GM12874 (cell line): ENCODE results near the gene MEIOB.

ENCODE experiments used
- CTCF ChIP-seq: IDR thresholded peaks from 2 replicates; pipeline ENCODE4 v1.5.1; 2011; ENCODE audit warnings: low read depth, mild to moderate bottlenecking, control low read depth, low read length, moderate library complexity; ENCODE audit not compliant: insufficient read depth

Gene MEIOB

GRCh38 chr16:1830213-1830612 lies 41.8 kb downstream of the MEIOB start:
- TF ChIP-seq CTCF, result no peak

DNA sequence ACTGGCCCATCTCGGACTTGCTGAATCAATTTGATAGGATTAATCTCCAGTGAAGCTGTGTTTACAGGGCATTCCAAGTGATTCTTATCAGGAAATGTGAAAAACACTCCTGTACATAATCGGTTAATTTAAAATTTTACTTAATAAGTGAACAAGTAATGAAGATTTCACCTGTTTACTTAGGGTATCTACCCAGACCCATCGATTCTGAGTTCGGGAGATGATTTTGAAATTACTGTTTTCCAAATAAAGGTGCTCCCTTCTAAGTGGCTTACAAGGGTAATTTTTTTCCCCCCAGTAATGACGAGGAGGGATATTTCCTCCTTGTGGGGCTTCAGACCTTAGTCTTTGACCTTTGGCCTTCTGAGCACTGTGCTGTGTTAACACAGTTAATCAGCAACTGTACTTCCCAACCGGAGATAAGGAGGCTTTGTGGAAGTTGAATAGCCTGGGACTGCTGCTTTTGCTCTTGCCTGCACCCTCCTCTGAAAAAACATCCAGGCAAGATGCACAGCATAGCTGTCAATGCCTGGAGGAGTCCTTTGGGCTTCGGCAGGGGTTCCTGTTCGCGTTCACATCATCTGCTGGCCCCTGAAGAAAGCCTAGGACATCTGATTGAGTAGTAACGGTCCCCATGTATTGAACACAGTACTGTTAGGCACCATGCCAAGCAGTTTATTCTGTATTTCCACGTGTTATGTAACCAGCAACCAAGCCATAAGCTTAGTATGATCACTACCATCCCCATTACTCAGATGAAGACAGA lies 43.1 kb downstream of the MEIOB start:
- TF ChIP-seq CTCF, result no peak

DNA sequence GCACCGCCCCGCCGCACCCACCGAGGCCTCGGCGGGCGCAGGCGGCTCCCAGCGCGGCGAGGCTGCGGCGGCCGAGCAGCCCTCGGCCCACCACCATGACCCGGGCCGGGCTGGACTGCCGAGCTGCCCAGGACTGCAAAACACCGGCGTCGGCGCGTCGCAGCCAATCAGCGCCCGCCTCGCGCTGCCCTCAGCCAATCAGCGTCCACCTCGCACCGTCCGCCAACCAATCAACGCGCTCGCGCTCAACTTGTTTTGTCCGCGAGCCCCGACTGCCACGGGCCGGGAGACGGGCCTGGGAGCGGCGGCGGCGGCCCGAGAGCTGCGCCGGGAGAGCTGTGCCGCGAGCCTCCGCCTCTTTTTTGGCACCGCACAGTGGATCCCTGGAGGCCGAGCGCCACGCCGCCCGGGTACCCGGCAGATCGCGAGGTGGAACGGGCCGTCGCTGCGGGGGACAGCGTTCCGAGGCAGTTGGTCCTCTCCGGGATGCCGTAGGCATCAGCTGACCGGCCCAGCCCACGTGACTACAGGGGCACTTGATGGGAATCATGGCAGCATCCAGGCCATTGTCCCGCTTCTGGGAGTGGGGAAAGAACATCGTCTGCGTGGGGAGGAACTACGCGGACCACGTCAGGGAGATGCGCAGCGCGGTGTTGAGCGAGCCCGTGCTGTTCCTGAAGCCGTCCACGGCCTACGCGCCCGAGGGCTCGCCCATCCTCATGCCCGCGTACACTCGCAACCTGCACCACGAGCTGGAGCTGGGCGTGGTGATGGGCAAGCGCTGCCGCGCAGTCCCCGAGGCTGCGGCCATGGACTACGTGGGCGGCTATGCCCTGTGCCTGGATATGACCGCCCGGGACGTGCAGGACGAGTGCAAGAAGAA lies 45.0 kb downstream of the MEIOB start, which contains the start of the genes FAHD1 and HAGH:
TSS of gene FAHD1 (plus strand) at position 516 of the 883 bp plus-strand sequence. CDS start at position 549, 33 bp downstream.
TSS of gene HAGH (minus strand) at position 135 of the 883 bp plus-strand sequence. CDS start at position 97, 38 bp downstream.
- TF ChIP-seq CTCF, result no peak

GRCh38 chr16:1825864-1826690 lies 45.9 kb downstream of the MEIOB start:
- TF ChIP-seq CTCF, result 0 out of 2 replicates have a peak, but pooled peaks have one; percentile 6

DNA sequence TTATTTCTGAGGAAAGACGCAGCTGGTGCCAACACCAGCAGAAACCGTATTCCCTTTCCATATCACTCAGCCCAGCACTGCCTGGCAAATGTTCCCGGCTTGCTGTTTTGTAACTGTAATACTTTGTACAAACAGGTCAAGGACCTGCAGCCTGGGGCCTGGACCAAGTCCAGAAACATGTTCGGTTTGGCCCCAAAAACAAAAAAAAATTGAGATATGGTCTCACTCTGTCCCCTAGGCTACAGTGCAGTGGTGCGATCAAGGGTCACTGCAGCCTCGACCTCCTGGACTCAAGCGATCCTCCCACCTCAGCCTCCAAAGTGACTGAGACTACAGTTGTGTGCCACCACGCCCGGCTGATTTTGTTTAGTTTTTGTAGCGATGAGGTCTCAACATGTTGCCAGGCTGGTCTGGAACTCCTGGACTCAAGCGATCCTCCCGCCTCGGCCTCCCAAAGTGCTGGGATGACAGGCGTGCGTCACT lies 46.5 kb downstream of the MEIOB start:
- no peak for TF ChIP-seq CTCF

DNA sequence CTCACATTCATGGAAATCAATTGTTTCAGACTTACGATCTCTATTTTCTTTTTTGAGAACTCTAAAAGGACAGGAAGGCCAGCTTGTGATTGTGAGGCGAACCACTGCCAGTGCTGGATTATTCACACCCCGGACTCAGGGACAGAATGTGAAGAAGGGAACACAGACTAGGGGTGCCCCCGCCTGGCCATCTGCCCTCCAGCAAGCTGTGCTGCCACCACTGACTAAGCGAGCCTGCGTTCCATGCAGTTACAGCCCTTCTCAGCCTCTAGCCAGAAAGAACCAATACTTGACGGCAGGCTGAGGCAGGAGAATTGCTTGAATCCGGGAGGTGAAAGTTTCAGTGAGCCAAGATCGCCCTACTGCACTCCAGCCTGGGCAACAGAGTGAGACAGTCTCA lies 48.1 kb downstream of the MEIOB start:
- peak; percentile 29; the same call in 1 of the 2 replicates for TF ChIP-seq CTCF
